GM12892 (cell line): ENCODE measurements around the gene SRCIN1.

Experiments
- POLR2A ChIP-seq: IDR thresholded peaks from 2 replicates; pipeline ENCODE4 v1.6.1; 2011; ENCODE audit warnings: low read depth, low read length, control low read depth
- POLR2AphosphoS5 ChIP-seq: IDR thresholded peaks from 2 replicates; pipeline ENCODE4 v1.6.1; 2011; ENCODE audit warnings: low read depth, low read length, control low read depth

- TF ChIP-seq POLR2A (no peak), POLR2AphosphoS5 (no peak)
These were observed 60.9 kb downstream of the SRCIN1 start for GRCh38 chr17:38544839-38545209.
